AG04450 (cell line): ENCODE data around the gene NME4. TPM values are rescaled to one million over a fixed set of nuclear protein-coding genes. Genes with fewer than 3 reads are reported as not detected.

ENCODE experiments used
- CTCF ChIA-PET: fragments of 300-600, 350-600 bp; formaldehyde crosslinking; extraction: SDS; loops from one replicate; lab custom pipeline; 2022; ENCODE audit warnings: antibody characterized with exemption, inconsistent platforms; lab: Charles Lee
- POLR2A ChIA-PET: fragments of 350-600 bp; formaldehyde crosslinking; extraction: SDS; loops from one replicate; lab custom pipeline; 2021; ENCODE audit warnings: antibody characterized with exemption, inconsistent platforms; lab: Yijun Ruan, JAX
- DNase-seq: peaks from one replicate; pipeline ENCODE4 v3.0.0-alpha.2; 2011; ENCODE audit warnings: low read depth, low spot score
- H3K27ac ChIP-seq: one replicate; pipeline ENCODE4 v1.5.1; 2012; ENCODE audit warnings: low read depth, low read length, control low read depth
- H3K27me3 ChIP-seq: one replicate; pipeline ENCODE4 v1.6.0; 2012; ENCODE audit warnings: low read length; ENCODE audit not compliant: control insufficient read depth, insufficient read depth
- H3K4me3 ChIP-seq: 2 replicates; pipeline ENCODE4 v1.5.1; 2011; ENCODE audit warnings: mild to moderate bottlenecking, low read depth, low read length, control low read depth
- H3K9me3 ChIP-seq: 2 replicates; pipeline ENCODE4 v1.5.1; 2012; ENCODE audit warnings: low read length; ENCODE audit not compliant: control insufficient read depth, insufficient read depth
- CTCF ChIP-seq: IDR thresholded peaks from 2 replicates; pipeline ENCODE4 v1.5.1; 2011; ENCODE audit warnings: low read depth, low read length, control low read depth, inconsistent platforms
- polyA plus RNA-seq: library from polyadenylated mRNA; depleted of rRNA; stranded (reverse); fragments of >200 nt; gene quantifications from 2 replicates; pipeline ENCODE4 v1.2.3, GENCODE V29; 2011

The NME4 gene
- polyA plus RNA-seq, 1 experiment, result 156 TPM

DNA sequence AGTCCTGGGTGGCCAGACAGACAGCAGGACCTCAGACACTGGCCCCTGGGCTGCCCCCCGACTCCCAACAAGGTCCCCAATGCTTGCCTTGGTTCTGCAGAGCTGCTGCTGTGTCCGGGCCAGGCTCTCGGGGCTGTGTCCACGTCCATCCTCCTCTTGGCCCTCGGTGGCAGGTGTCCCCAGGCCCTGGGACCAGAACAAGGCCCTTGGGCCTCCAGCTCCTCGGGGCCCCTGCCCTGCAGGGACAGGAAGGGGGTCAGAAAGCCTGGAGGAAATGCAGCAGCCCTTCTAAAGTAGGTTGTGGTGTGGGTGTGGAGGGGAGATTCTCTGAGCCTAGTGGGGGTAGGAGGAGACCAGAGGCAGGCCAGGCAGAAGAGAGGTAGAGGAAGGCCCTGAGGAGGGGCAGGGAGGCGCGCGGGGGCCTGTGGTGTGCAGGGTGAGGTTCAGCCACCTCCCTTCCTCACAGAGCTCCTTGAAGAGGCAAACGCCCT lies 42.0 kb upstream of the NME4 start:
- H3K27me3 ChIP-seq, result no peaks in the 10 kb centered on the region
- ChIA-PET CTCF (no interaction called here), POLR2A (no interaction called here)
- H3K27ac ChIP-seq, result no peak overlapping the region
- no peak for TF ChIP-seq CTCF
- no peak for DNase-seq
- H3K4me3 ChIP-seq, result no peak overlapping the region
- H3K9me3 ChIP-seq, result no peaks in the 10 kb centered on the region; the same call in 1 of the 2 replicates

DNA sequence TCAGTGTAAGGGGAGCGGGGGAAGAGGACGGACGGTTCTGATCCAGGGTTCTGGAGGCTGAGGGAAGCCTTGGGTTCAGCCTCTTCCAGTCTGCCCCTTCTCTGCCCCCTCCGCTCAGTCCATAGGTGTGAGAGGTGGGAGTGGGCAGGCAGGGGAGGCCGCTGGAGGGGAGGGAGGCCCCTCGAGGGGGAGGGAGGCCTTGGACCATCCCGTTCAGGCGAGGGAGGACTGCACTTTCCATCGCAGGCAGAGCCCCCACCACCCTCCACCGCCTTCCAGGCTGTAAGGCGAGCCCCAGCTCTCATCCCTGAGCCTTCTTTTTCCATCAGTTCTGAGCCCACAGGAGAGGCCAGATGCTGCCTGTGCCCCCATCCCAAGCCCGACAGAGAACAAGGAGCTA lies 40.3 kb upstream of the NME4 start:
- Histone ChIP-seq H3K27ac (no peak overlapping the region), H3K27me3 (no peaks in the 10 kb centered on the region), H3K4me3 (no peak overlapping the region), H3K9me3 (no peaks in the 10 kb centered on the region; the same call in 1 of the 2 replicates)
- no peak for DNase-seq
- ChIA-PET POLR2A (no interaction called here), CTCF (interaction anchor here (1.5 kb wide), 1 partner anchor 250 kb away, joined by 3 read pairs; no protein-coding TSS in a partner anchor)
- TF ChIP-seq CTCF, result no peak

DNA sequence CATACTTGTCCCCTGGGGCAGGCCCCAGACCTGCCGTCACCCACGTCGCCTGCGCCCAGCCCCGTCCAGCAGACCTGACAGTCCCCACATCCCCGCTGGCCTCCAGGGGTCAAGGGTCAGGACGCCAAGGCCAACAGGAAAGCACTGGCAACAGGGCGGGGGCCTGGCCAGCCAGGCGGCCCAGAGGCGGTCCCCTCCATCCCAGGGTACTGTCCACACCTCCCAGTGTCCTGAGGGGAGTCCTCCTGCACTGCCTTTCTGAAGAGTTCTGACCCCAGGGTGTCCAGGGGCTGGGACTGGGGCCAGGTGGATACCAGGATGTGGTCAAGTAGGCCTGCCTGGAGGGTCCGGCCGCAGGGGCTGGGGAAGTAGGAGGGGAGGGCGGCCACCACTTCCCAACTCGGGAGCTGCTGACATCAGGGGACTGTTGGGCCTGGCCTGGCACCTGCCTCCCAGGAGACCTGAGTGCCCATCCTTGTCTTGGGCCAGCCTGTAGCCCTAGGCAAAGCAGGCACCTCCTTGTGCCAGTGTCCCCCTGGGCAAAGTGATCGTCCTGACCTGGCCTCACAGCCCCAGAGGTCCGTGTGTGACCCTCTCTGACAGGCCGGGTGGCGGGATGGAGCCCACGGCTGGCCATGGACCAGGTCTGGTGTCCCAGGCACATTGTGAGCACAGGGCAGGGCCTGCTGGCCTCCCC lies 37.8 kb upstream of the NME4 start:
- CTCF ChIA-PET, result no interaction called here
- TF ChIP-seq CTCF, result no peak

GRCh38 chr16:359871-360697 lies 36.9 kb upstream of the NME4 start:
- Histone ChIP-seq H3K9me3 (no peaks in the 10 kb centered on the region; the same call in 1 of the 2 replicates), H3K4me3 (no peak overlapping the region), H3K27ac (no peak overlapping the region), H3K27me3 (no peaks in the 10 kb centered on the region)
- TF ChIP-seq CTCF, result no peak
- CTCF ChIA-PET, result no interaction called here
- no peak for DNase-seq
- POLR2A ChIA-PET, result no interaction called here

More for the DNA sequence above, 37.8 kb upstream of the NME4 start:
- no peaks in the 10 kb centered on the region; the same call in 1 of the 2 replicates for H3K9me3 ChIP-seq
- POLR2A ChIA-PET, result no interaction called here
- no peak overlapping the region for H3K4me3 ChIP-seq
- no peak overlapping the region for H3K27ac ChIP-seq
- H3K27me3 ChIP-seq, result no peaks in the 10 kb centered on the region
- DNase-seq, result no peak
